Mesendoderm (in vitro differentiated cells): ENCODE data around the gene NFE2L3.

Experiments
- DNase-seq: peaks from one replicate; pipeline ENCODE4 v3.0.0; 2013
- H2AK5ac ChIP-seq: 2 replicates; pipeline ENCODE4 v1.6.1; 2013; ENCODE audit warnings: low read length, inconsistent platforms
- H2BK120ac ChIP-seq: 2 replicates; pipeline ENCODE4 v1.6.1; 2013; ENCODE audit warnings: low read depth, mild to moderate bottlenecking, low read length, moderate library complexity, mixed read lengths
- H2BK15ac ChIP-seq: replicated peaks from 2 replicates; pipeline ENCODE4 v1.6.1; 2013; ENCODE audit warnings: low read depth, mild to moderate bottlenecking, moderate library complexity
- H2BK5ac ChIP-seq: 2 replicates; pipeline ENCODE4 v1.6.1; 2013; ENCODE audit warnings: low read length, inconsistent platforms
- H3K18ac ChIP-seq: 2 replicates; pipeline ENCODE4 v1.6.1; 2013; ENCODE audit warnings: mild to moderate bottlenecking, low read length, mixed read lengths
- H3K23ac ChIP-seq: one replicate; pipeline ENCODE4 v1.6.1; 2013; ENCODE audit warnings: low read length
- H3K27ac ChIP-seq: 2 replicates; pipeline ENCODE4 v1.5.1; 2013; ENCODE audit warnings: low read depth, mild to moderate bottlenecking, inconsistent platforms, low read length, moderate library complexity
- H3K27me3 ChIP-seq: 2 replicates; pipeline ENCODE4 v1.6.1; 2013; ENCODE audit warnings: low read length, control low read depth, mild to moderate bottlenecking, inconsistent platforms; ENCODE audit not compliant: insufficient read depth, poor library complexity
- H3K36me3 ChIP-seq: 2 replicates; pipeline ENCODE4 v1.6.1; 2013; ENCODE audit warnings: low read length, inconsistent platforms; ENCODE audit not compliant: control insufficient read depth, insufficient read depth
- H3K4ac ChIP-seq: one replicate; pipeline ENCODE4 v1.6.1; 2013; ENCODE audit warnings: low read depth, mild to moderate bottlenecking, low read length, moderate library complexity
- H3K4me1 ChIP-seq: 2 replicates; pipeline ENCODE4 v1.6.1; 2013; ENCODE audit warnings: low read depth, low read length, inconsistent platforms; ENCODE audit not compliant: control insufficient read depth
- H3K4me2 ChIP-seq: 2 replicates; pipeline ENCODE4 v1.6.1; 2013; ENCODE audit warnings: low read length
- H3K4me3 ChIP-seq: 2 replicates; pipeline ENCODE4 v1.5.1; 2013; ENCODE audit warnings: mild to moderate bottlenecking, low read length
- H3K56ac ChIP-seq: one replicate; pipeline ENCODE4 v1.6.1; 2013; ENCODE audit warnings: low read length
- H3K79me1 ChIP-seq: 2 replicates; pipeline ENCODE4 v1.6.1; 2013; ENCODE audit warnings: low read length, inconsistent platforms
- H3K79me2 ChIP-seq: 2 replicates; pipeline ENCODE4 v1.6.1; 2013; ENCODE audit warnings: mild to moderate bottlenecking, low read length; ENCODE audit not compliant: control insufficient read depth, insufficient read depth
- H3K9ac ChIP-seq: 2 replicates; pipeline ENCODE4 v1.6.1; 2013; ENCODE audit warnings: low read length, inconsistent platforms
- H4K5ac ChIP-seq: one replicate; pipeline ENCODE4 v1.6.1; 2013; ENCODE audit warnings: low read length
- H4K8ac ChIP-seq: one replicate; pipeline ENCODE4 v1.6.1; 2013; ENCODE audit warnings: low read depth, mild to moderate bottlenecking, control low read depth, low read length, moderate library complexity
- WGBS: extraction: QIAGEN DNeasy Blood & Tissue Kit; methylation state at CpG from one replicate; pipeline ENCODE4 v1.1.7; 2013; ENCODE audit warnings: low lambda C conversion rate, missing lambda C conversion rate; ENCODE audit not compliant: insufficient coverage; ENCODE audit errors: extremely low coverage; 5-methylcytosine and 5-hydroxymethylcytosine counted together

Gene NFE2L3

GRCh38 chr7:26216049-26216448 is 64.1 kb downstream of the NFE2L3 start:
- H3K23ac ChIP-seq = no peak overlapping the region
- H3K79me1 ChIP-seq = no peaks in the 10 kb centered on the region
- no peaks in the 10 kb centered on the region for H3K36me3 ChIP-seq
- H3K4me1 ChIP-seq = no peaks in the 10 kb centered on the region
- H3K4me2 ChIP-seq = no peak overlapping the region
- no peak for DNase-seq
- H4K8ac ChIP-seq = no peak overlapping the region
- no CpG with 5 or more reads among the region's 2 CpGs for WGBS
- H3K27me3 ChIP-seq = no peaks in the 10 kb centered on the region
- no peak overlapping the region for H3K4ac ChIP-seq
- H3K79me2 ChIP-seq = no peaks in the 10 kb centered on the region
- no peak overlapping the region for H2BK120ac ChIP-seq
- no peak overlapping the region for H3K56ac ChIP-seq
- H3K9ac ChIP-seq = no peak overlapping the region
- no peak overlapping the region for H3K18ac ChIP-seq
- no peak overlapping the region for H2AK5ac ChIP-seq
- H4K5ac ChIP-seq = no peak overlapping the region
- no peak overlapping the region for H3K27ac ChIP-seq
- no peak overlapping the region for H2BK15ac ChIP-seq
- H2BK5ac ChIP-seq = no peak overlapping the region
- H3K4me3 ChIP-seq = no peak overlapping the region

- no peak overlapping the region for H3K4me2 ChIP-seq
- no peak overlapping the region for H3K27ac ChIP-seq
- no peaks in the 10 kb centered on the region for H3K79me2 ChIP-seq
- no peaks in the 10 kb centered on the region for H3K27me3 ChIP-seq
- no peak overlapping the region for H2BK5ac ChIP-seq
- no peak overlapping the region for H2BK15ac ChIP-seq
- no peak for DNase-seq
- no peak overlapping the region for H3K18ac ChIP-seq
- no peak overlapping the region for H3K9ac ChIP-seq
- H3K23ac ChIP-seq = no peak overlapping the region
- no peaks in the 10 kb centered on the region for H3K36me3 ChIP-seq
- no peak overlapping the region for H4K5ac ChIP-seq
- H3K4me3 ChIP-seq = no peak overlapping the region
- H3K79me1 ChIP-seq = no peaks in the 10 kb centered on the region
- H4K8ac ChIP-seq = no peak overlapping the region
- no peak overlapping the region for H2BK120ac ChIP-seq
- WGBS = no CpG with 5 or more reads among the region's 5 CpGs
- H3K4ac ChIP-seq = no peak overlapping the region
- no peaks in the 10 kb centered on the region for H3K4me1 ChIP-seq
- H2AK5ac ChIP-seq = no peak overlapping the region
- no peak overlapping the region for H3K56ac ChIP-seq
These were observed 72.4 kb downstream of the NFE2L3 start for GRCh38 chr7:26224359-26224758.

- Histone ChIP-seq H2BK15ac (no peak overlapping the region), H3K36me3 (no peaks in the 10 kb centered on the region), H3K23ac (no peak overlapping the region), H3K4ac (no peak overlapping the region), H2BK5ac (no peak overlapping the region), H3K79me2 (no peaks in the 10 kb centered on the region), H3K18ac (no peak overlapping the region), H3K27ac (no peak overlapping the region), H4K5ac (no peak overlapping the region), H3K4me3 (no peak overlapping the region), H3K27me3 (no peaks in the 10 kb centered on the region), H4K8ac (no peak overlapping the region), H3K4me2 (no peak overlapping the region), H2AK5ac (no peak overlapping the region), H2BK120ac (no peak overlapping the region), H3K4me1 (no peaks in the 10 kb centered on the region), H3K56ac (no peak overlapping the region), H3K79me1 (no peaks in the 10 kb centered on the region), H3K9ac (no peak overlapping the region)
- no peak for DNase-seq
- WGBS = no CpG with 5 or more reads among the region's 2 CpGs
These were observed 76.0 kb downstream of the NFE2L3 start for GRCh38 chr7:26227987-26228386.

- no peak overlapping the region for H3K9ac ChIP-seq
- H2AK5ac ChIP-seq = no peak overlapping the region
- no peak for DNase-seq
- H3K79me1 ChIP-seq = no peaks in the 10 kb centered on the region
- H3K18ac ChIP-seq = no peak overlapping the region
- no peak overlapping the region for H4K8ac ChIP-seq
- H3K27ac ChIP-seq = no peak overlapping the region
- H2BK120ac ChIP-seq = no peak overlapping the region
- H4K5ac ChIP-seq = no peak overlapping the region
- no peaks in the 10 kb centered on the region for H3K27me3 ChIP-seq
- no peak overlapping the region for H3K23ac ChIP-seq
- no peak overlapping the region for H3K4me2 ChIP-seq
- H3K4me3 ChIP-seq = no peak overlapping the region
- WGBS = no CpG with 5 or more reads among the region's 5 CpGs
- H3K36me3 ChIP-seq = no peaks in the 10 kb centered on the region
- no peak overlapping the region for H3K4ac ChIP-seq
- H2BK5ac ChIP-seq = no peak overlapping the region
- no peak overlapping the region for H3K56ac ChIP-seq
- no peaks in the 10 kb centered on the region for H3K4me1 ChIP-seq
- H3K79me2 ChIP-seq = no peaks in the 10 kb centered on the region
- H2BK15ac ChIP-seq = no peak overlapping the region
These were observed 82.0 kb downstream of the NFE2L3 start for GRCh38 chr7:26233902-26234511.
